ENCODE measurements around the gene CCNB1IP1.

CCNB1IP1 gene

DNA sequence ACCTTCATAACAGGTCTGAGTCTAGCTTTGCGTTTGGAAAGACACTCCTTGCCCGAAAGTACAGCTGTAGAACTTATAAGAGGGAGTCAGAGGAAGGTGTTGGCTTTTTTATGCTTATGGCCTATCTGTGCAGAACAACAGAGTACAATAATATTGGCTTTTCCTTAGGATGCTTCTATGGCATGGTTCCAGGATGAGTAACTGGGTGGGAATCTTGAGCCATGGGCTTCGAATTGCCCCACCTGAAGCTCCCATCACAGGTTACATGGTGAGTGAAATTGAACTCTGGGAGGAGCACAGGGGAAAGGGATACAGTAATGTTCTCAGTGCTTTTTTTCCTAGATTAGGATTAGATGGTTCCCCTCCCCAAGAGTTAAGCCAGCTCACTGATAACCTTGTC, 23.3 kb upstream of the CCNB1IP1 start:
- Histone ChIP-seq H3K9me3 (no peaks in the 10 kb centered on the region), H3K27me3 (no peaks in the 10 kb centered on the region), H3K4me1 (no peaks in the 10 kb centered on the region), H3K36me3 (peaks cover 44 to 74% (median 56%) of the 10 kb centered on the region in 3 donors), H3K27ac (no peak overlapping the region), H3K4me3 (no peak overlapping the region)
- intact Hi-C loops (cut with DNase I; ENCODE audit: low total_unique reads) = no loop called here
- no peak for DNase-seq
- TF ChIP-seq, protein P1, sequence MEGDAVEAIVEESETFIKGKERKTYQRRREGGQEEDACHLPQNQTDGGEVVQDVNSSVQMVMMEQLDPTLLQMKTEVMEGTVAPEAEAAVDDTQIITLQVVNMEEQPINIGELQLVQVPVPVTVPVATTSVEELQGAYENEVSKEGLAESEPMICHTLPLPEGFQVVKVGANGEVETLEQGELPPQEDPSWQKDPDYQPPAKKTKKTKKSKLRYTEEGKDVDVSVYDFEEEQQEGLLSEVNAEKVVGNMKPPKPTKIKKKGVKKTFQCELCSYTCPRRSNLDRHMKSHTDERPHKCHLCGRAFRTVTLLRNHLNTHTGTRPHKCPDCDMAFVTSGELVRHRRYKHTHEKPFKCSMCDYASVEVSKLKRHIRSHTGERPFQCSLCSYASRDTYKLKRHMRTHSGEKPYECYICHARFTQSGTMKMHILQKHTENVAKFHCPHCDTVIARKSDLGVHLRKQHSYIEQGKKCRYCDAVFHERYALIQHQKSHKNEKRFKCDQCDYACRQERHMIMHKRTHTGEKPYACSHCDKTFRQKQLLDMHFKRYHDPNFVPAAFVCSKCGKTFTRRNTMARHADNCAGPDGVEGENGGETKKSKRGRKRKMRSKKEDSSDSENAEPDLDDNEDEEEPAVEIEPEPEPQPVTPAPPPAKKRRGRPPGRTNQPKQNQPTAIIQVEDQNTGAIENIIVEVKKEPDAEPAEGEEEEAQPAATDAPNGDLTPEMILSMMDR (IDR thresholded peaks at IDR 0.05) = no peak

DNA sequence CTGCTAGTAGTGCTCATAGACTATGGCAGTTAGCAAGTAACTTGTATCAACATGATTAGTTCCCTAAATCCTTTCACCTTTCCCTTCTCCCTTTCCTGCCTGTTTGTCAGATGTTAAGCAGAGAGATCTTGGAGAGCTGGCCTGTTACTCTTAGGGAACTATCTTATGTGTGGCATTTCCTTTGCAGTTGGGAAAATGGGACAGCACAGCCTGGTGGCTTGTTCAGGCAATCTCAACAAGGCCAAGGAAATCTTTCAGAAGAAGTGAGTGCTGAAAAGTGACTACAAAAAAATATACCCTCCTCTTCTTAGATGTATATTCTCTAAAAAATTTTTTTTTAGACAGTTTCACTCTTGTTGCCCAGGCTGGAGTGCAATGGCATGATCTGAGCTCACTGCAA, 17.8 kb upstream of the CCNB1IP1 start:
- intact Hi-C loops (cut with DNase I; ENCODE audit: low total_unique reads) = no loop called here
- H3K27ac ChIP-seq = no peak overlapping the region
- no peaks in the 10 kb centered on the region for H3K9me3 ChIP-seq
- H3K4me1 ChIP-seq = no peaks in the 10 kb centered on the region
- peaks cover 42 to 95% (median 64%) of the 10 kb centered on the region in 3 donors for H3K36me3 ChIP-seq
- H3K4me3 ChIP-seq = no peak overlapping the region
- DNase-seq = no peak
- no peaks in the 10 kb centered on the region for H3K27me3 ChIP-seq
- TF ChIP-seq, protein P1 (IDR thresholded peaks at IDR 0.05) = no peak

DNA sequence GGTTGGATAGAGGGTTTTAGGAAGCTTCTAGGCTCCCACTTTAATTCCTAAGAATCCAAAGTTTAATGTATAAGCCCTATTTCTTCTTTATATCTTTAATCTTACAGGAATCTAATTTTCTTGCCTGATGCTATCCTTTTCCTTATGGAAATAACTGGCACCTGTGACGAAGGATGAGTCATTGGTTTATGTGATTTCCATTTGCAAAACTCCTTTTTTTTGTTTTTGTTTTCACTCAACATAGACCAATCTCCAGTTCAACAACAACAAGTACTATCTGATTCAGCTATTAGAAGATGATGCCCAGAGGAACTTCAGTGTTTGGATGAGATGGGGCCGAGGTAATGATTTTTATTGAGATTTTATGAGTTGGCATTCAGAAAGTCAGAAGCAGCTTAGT, 17.2 kb upstream of the CCNB1IP1 start:
- Histone ChIP-seq H3K4me3 (no peak overlapping the region), H3K27ac (no peak overlapping the region), H3K4me1 (no peaks in the 10 kb centered on the region), H3K27me3 (no peaks in the 10 kb centered on the region), H3K9me3 (no peaks in the 10 kb centered on the region), H3K36me3 (peaks cover 38 to 95% (median 63%) of the 10 kb centered on the region in 3 donors)
- TF ChIP-seq, protein P1 (IDR thresholded peaks at IDR 0.05) = no peak
- no peak for DNase-seq
- intact Hi-C loops (cut with DNase I; ENCODE audit: low total_unique reads) = no loop called here

DNA sequence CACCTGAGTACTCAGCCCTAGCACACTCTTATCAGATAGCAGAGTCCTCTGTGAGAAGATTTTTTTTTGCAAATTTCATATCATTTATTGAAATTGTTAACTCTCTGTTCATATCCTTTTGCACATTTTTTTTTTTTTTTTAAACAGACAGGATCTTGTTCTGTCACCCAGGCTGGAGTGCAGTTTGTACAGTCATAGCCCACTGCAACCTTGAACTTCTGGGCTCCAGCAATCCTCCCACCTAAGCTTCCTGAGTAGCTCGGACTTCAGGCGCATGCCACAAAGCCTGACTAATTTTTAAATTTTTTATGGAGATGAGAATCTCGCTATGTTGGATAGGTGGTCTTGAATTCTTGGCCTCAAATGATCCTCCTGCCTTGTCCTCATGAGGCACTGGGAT, 14.7 kb upstream of the CCNB1IP1 start:
- H3K36me3 ChIP-seq = peaks cover 20 to 74% (median 44%) of the 10 kb centered on the region in 3 donors
- H3K27ac ChIP-seq = no peak overlapping the region
- no peak overlapping the region for H3K4me3 ChIP-seq
- no peak for DNase-seq
- TF ChIP-seq, protein P1 (IDR thresholded peaks at IDR 0.05) = no peak
- intact Hi-C loops (cut with DNase I; ENCODE audit: low total_unique reads) = no loop called here
- H3K27me3 ChIP-seq = no peaks in the 10 kb centered on the region
- H3K9me3 ChIP-seq = no peaks in the 10 kb centered on the region
- H3K4me1 ChIP-seq = peaks cover 0 to 7% (median 7%) of the 10 kb centered on the region in 4 donors

DNA sequence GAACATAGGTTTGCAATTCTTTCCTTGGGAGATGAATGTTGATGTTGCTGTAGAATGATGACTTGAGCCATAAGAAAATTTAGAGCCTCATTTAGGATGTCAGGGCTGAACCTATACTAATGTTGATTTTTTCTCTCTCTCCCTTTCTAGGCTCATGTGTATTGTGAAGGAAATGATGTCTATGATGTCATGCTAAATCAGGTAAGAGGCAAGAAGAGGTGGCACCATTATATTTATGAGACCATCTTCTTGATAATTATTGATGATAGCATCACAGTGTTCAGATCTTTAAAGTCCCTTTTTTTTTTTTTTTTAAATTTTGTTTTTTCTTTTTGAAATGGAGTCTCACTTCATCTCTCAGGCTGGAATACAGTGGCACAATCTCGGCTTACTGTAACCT, 13.6 kb upstream of the CCNB1IP1 start:
- intact Hi-C loops (cut with DNase I; ENCODE audit: low total_unique reads) = no loop called here
- Histone ChIP-seq H3K27me3 (no peaks in the 10 kb centered on the region), H3K4me3 (no peak overlapping the region), H3K9me3 (no peaks in the 10 kb centered on the region), H3K36me3 (peaks cover 14 to 64% (median 36%) of the 10 kb centered on the region in 3 donors), H3K27ac (no peak overlapping the region), H3K4me1 (peaks cover 0 to 11% (median 7%) of the 10 kb centered on the region in 4 donors)
- no peak for DNase-seq
- TF ChIP-seq, protein P1 (IDR thresholded peaks at IDR 0.05) = no peak

DNA sequence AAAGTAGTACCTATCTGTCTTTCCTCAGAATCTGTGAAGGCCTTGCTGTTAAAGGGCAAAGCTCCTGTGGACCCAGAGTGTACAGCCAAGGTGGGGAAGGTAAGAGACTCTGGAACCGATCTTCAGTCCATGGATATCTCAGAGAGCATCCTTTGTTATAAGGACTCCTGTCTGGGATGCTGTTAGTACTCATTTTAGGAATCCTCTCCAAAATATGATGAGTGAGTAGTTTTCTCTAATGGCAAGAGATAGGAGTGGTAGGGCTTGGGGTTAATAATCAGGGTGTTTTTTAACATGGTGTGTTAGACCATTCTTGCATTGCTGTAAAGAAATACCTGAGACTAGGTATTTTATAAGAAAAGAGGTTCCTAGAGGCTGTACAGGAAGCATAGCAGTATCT, 12.3 kb upstream of the CCNB1IP1 start:
- no peak for DNase-seq
- TF ChIP-seq, protein P1 (IDR thresholded peaks at IDR 0.05) = no peak
- intact Hi-C loops (cut with DNase I; ENCODE audit: low total_unique reads) = no loop called here
- H3K4me1 ChIP-seq = peaks cover 0 to 12% (median 7%) of the 10 kb centered on the region in 4 donors
- H3K27ac ChIP-seq = no peak overlapping the region
- H3K27me3 ChIP-seq = no peaks in the 10 kb centered on the region
- no peak overlapping the region for H3K4me3 ChIP-seq
- peaks cover 6 to 50% (median 25%) of the 10 kb centered on the region in 3 donors for H3K36me3 ChIP-seq
- no peaks in the 10 kb centered on the region for H3K9me3 ChIP-seq
